Transverse colon (tissue), 4 donors: ENCODE data around the gene DPH7.

ENCODE experiments used
- CTCF ChIP-seq, 5 experiments: fragments of 200-600 bp in 3 of 5; fragments of 450-650 bp in 2 of 5; sonication (generic) in 3 of 5; IDR thresholded peaks; 1 replicate in 2 of 5; 2 replicates in 3 of 5; pipeline ENCODE4 v1.5.1; 2016 to 2017; ENCODE audit warnings: antibody characterized with exemption in 5 of 5, inconsistent platforms in 3 of 5, mild to moderate bottlenecking in 2 of 5, moderate library complexity in 1 of 5
- EP300 ChIP-seq: sonication (generic); formaldehyde crosslinking; IDR thresholded peaks from one replicate; pipeline ENCODE4 v1.6.1; 2017; ENCODE audit warnings: antibody characterized with exemption, low read depth
- POLR2A ChIP-seq: fragments of 450-650 bp; IDR thresholded peaks from one replicate; pipeline ENCODE4 v1.6.1; 2016; ENCODE audit warnings: antibody characterized with exemption, mild to moderate bottlenecking, moderate library complexity
- POLR2AphosphoS5 ChIP-seq, 3 donors: sonication (generic); formaldehyde crosslinking; IDR thresholded peaks; one replicate each; pipeline ENCODE4 v1.6.1; 2016; ENCODE audit warnings: antibody characterized with exemption in 3 of 3

GRCh38 chr9:137555179-137555578 lies 23.5 kb downstream of the DPH7 start:
- no peak for TF ChIP-seq CTCF (IDR thresholded peaks at IDR 0.05)
- no peak for TF ChIP-seq EP300
- no peak for TF ChIP-seq POLR2A
- no peak for TF ChIP-seq POLR2AphosphoS5 (IDR thresholded peaks at IDR 0.05)
